ENCODE measurements around the gene TNXB.
"Not testable (repeated sequence)": the region's sequence is repeated elsewhere in the genome, so short reads cannot be mapped to it uniquely, and the experiment has no call there.

Gene TNXB

DNA sequence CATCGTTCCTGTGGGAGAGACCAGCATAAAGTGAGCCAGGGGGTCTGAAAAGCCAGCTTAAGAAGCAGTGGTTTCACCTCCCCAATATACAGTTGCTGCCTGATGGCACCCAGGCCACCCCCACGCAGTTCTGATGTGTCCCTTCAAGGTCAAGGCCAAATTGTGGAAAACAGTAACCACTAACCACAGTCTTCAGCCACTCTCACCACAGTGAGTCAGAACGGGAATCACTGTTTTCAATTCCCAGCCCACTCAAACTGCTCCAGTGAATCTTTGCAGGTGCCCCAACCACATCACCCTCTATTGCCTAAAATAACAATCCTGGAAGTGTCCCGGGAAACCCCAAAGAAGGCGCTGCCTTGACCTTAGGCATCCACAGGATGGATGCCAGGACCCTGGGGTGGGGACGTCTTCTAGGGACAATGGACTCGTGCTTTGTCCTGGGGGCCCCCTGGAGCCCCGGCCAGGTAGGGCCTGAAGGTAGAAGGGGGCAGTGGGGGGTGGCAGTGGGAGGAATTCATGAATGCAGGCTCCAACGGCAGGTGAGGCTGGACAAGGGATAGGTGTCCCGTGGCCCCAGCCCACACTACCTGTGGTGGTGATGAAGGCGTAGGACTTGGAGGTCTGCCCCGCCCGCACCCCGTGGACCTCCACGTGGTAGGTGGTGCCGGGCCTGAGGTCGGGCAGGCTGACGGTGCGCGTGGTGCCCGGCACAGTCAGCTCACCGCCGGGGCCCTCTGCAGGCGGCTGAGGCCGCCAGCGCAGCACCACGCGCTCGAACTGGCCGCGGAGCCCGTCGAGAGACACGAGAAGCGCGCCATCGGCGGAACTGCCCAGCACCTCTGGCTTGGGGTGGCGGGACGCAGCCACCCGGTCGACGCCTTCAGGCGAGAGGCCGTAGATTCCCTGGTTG is 22.2 kb downstream of the TNXB start:
- DNase-seq (ENCODE audit: low spot score) = peak; percentile 77

DNA sequence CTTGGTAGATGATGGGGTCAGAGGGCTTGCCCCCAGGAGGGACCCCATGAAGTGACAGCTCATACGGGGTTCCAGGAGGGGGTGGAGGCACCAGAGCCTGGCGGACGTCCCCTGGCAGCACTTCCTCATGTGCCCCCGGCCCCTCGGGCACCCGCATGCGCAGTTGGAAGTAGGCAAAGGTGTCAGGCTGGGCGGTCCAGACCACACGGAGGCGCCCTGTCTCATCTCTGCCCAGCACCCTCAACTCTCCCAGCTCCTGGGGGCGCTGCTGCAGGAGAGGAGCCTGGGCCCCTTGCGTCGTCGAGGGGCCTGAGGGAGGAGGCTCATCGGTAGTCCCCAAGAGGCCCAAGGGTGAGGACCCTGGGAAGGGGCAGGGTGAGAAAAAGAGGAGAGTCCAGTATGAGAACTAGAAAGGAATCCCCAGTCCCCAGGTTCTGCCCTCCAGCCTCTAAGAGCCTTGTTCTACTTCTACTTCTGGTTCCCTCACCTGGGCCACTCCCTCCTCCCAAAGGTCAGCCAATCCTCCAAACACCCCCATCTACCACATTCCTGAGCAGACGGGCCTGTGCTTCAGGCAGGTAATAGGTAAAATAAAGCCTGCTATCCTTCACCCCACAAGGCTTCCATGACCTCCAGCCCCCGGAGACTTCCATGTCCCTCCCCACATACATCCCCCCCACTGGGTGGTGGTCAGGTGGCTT is 23.2 kb downstream of the TNXB start:
- no peak for DNase-seq (ENCODE audit: low spot score)

GRCh38 chr6:32084780-32085179 is 24.4 kb downstream of the TNXB start:
- DNase-seq (ENCODE audit: low spot score) = no peak

GRCh38 chr6:32083812-32084768 is 25.0 kb downstream of the TNXB start:
- no peak for DNase-seq (ENCODE audit: low spot score)

DNA sequence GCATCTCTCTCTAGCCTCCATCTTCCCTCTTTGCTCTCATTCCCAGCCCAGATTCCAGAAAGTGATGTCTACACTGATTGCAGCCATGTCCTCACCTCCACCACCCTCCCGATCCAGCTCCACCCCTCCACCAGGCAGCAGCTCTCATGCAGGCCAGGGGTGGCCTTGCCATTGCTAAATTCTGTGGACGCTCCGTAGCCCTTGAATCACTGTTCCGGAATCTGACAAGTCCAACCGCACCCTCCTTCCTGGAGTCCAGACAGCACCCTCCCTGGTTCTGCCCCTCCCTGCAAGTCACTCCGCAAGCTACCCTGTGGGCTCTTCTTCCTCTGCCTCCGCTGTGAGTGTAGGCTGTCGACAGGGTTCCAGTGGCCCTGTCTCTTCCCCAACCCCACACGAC is 26.2 kb downstream of the TNXB start:
- DNase-seq (ENCODE audit: low spot score) = peak; percentile 38

- no peak for DNase-seq (ENCODE audit: low spot score)
Measured at GRCh38 chr6:32082478-32082877, 26.7 kb downstream of the TNXB start.

DNA sequence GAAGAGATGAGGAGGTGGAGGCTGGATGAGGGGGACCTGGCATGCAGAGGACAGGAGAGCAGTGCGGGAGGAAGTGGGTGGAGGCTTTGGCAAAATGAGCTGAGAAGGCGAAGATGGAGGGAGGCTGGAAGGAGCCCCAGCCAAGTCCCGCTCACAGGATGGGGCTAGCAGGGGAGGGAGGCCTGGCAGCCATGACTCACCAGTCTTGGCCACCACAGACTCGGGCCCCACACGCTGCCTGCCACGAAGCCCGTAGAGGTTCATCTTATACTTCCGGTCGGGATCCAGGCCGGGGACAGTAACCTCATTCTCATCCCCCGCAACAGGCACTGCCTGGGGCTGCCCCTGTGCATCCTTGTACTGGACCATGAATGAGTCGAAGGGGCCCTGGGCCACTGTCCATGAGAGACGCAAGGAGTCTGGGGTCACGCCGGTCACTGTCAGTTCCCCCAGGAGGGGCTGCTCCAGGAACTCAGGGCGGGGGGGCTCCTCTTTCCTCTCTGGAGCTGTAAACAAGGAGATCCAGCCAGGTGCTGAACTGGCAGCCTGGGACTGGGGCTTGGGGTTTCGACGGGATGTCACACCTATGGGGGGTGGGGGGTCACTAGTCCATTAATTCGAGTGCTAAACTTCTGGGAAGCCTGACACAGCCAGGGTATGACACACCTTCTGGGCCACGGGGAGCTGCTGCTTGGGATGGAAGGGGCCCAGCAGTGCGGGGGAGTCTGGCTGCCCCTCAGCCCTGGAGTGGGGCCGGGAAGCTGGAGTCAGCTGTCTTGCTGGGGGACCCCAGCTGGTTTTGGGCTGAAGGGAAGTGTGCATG is 27.8 kb downstream of the TNXB start:
- DNase-seq (ENCODE audit: low spot score) = peak; percentile 56

- no peak for DNase-seq (ENCODE audit: low spot score)
Measured at GRCh38 chr6:32079566-32080290, 29.4 kb downstream of the TNXB start.

DNA sequence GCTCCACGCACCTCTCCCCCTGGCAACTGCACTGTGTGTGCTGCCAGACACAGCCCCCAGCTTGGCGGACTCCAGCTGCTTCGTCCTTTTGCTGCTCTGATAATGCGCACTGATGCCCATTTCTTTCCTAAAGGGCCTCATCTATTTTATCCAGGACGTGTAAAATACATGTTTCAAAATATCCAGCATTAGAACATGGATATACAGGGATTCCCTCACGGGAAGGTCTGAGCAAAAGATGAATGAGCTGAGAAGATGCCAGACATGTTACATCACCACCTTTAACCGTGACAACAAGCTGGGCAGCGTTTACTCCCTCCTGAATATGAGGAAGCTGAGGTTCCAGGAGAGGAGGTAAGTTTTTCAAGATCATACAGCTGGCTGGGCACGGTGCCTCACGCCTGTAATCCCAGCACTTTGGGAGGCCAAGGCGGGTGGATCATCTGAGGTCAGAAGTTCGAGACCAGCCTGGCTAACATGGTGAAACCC is 32.8 kb downstream of the TNXB start:
- DNase-seq (ENCODE audit: low spot score) = no peak

GRCh38 chr6:32075781-32076180 is 33.4 kb downstream of the TNXB start:
- DNase-seq (ENCODE audit: low spot score) = no peak

GRCh38 chr6:32074996-32075532 is 34.1 kb downstream of the TNXB start:
- DNase-seq (ENCODE audit: low spot score) = no peak

DNA sequence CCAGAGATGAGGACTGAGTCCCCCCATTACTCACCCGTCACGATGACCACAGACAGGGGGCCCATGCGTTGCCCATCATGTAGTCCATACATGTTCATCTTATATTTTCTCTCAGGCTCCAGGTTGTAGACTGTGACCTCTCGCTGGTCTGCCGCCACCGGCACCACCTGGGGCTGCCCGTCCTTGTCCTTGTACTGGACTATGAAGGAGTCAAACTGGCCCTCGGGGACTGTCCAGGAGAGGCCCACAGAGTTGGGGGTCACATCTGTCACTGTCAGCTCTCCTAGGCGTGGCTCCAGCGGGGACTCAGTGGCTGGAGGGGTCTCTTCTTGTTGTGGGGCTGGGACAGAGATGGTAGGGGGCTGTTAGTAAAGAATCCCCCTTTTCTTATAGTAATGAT is 35.5 kb downstream of the TNXB start:
- DNase-seq (ENCODE audit: low spot score) = no peak

GRCh38 chr6:32073101-32073500 is 36.0 kb downstream of the TNXB start:
- no peak for DNase-seq (ENCODE audit: low spot score)

DNA sequence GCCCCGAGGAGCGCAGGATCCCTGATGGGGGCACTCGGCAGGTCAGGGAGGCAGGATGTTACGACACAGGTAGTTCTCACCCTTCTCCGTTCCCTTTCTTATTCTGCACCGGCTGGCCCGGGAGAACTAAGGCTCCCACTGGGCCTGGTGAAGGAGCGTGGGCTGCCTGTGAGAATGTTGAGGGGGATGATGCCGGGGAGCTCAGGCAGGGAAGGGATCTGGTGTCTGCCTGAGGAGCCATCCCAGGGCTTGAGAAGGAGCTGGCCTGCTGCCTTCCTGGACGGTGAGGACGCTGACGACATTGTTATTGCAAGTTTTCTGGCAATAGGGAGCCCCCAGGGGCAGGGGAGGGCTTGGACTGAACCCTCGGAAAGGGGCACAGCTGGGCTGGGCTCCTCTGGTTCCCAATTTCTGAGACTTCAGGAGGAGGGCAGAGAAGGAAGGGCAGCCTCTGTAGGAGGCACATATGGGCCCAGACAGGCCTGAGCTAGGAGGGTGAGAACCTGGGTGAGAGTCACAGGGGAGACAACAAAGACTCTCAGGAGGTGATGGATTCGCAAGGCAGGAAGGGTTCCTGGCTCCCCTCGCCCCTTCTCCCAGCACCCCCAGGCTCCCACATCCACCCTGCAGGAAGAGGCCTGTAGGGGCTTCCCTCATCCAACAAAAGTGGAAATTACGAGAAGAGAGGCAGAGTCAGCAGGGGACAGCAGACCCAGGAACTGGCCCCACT is 38.2 kb downstream of the TNXB start:
- DNase-seq (ENCODE audit: low spot score) = no peak

DNA sequence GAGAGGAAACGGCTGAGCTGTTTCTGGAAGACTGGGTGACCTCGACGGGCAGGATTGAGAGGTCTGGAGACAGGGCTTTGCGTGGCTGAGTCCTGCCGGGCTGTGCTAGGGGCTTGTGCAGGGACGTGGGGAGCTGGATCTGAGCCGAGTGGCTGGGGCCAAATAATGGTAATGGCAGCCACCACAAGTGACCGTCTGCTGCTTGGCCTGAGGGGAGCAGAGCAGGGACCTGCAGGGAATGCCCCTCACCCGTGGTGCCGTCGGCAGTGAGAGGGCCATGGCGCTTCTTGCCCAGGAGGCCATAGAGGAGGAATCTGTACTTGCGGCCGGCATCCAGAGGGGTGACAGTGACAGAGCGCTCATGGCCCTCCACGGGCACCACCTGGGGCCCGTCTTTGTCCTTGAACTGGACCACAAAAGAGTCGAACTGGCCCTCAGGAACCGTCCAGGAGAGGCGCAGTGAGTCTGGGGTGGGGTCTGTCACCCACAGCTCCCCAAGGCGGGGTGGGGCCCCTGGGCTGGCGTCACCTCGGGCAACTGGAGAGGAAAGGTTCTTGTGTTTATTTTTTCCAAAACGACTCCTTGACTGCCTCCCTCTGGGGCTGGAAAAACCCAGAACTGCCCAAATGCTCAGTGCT is 39.1 kb downstream of the TNXB start:
- DNase-seq (ENCODE audit: low spot score) = no peak

- no peak for DNase-seq (ENCODE audit: low spot score)
Measured at GRCh38 chr6:32069460-32069859, 39.7 kb downstream of the TNXB start.

GRCh38 chr6:32068867-32069266 is 40.3 kb downstream of the TNXB start:
- no peak for DNase-seq (ENCODE audit: low spot score)

- not testable (repeated sequence) for DNase-seq (ENCODE audit: low spot score)
Measured at GRCh38 chr6:32068315-32068714, 40.8 kb downstream of the TNXB start.

- not testable (repeated sequence) for DNase-seq (ENCODE audit: low spot score)
Measured at GRCh38 chr6:32067521-32067920, 41.6 kb downstream of the TNXB start.
